ENCODE measurements around the gene THUMPD3.

THUMPD3 gene

DNA sequence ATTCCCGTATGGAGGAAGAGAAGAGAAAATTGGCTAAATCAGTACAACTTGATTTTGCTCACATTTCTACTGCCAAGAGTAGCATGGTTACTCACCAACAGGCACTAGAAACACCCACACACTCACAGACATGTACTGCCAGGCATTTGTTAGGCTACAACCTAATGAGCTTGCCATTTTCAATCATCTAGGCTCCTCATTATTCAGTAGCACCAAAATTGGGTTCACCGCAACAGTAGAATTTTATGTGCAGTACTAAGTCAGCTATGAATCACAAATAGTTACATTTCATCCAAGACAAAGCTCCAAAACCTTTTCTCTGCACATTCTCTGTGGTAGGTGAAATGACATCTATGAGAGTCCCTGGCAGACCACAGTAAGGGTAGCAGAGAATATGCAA, 15.0 kb upstream of the THUMPD3 start:
- Histone ChIP-seq H3K4me3 (replicated peaks; ENCODE audit: low read depth, low read length) (no peak overlapping the region), H3K27me3 (replicated peaks; ENCODE audit: control insufficient read depth, insufficient read depth, low read length) (no peaks in the 10 kb centered on the region), H3K36me3 (ENCODE audit: control insufficient read depth, insufficient read depth, low read length) (no peaks in the 10 kb centered on the region)
- TF ChIP-seq, protein P1, sequence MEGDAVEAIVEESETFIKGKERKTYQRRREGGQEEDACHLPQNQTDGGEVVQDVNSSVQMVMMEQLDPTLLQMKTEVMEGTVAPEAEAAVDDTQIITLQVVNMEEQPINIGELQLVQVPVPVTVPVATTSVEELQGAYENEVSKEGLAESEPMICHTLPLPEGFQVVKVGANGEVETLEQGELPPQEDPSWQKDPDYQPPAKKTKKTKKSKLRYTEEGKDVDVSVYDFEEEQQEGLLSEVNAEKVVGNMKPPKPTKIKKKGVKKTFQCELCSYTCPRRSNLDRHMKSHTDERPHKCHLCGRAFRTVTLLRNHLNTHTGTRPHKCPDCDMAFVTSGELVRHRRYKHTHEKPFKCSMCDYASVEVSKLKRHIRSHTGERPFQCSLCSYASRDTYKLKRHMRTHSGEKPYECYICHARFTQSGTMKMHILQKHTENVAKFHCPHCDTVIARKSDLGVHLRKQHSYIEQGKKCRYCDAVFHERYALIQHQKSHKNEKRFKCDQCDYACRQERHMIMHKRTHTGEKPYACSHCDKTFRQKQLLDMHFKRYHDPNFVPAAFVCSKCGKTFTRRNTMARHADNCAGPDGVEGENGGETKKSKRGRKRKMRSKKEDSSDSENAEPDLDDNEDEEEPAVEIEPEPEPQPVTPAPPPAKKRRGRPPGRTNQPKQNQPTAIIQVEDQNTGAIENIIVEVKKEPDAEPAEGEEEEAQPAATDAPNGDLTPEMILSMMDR (IDR thresholded peaks at IDR 0.05; ENCODE audit: insufficient read depth, low read length, poor library complexity, severe bottlenecking), result no peak
- DNase-seq (ENCODE audit: extremely low read depth, insufficient read length), result no peak

- H3K4me3 ChIP-seq (replicated peaks; ENCODE audit: low read depth, low read length), result no peak overlapping the region
- H3K27me3 ChIP-seq (replicated peaks; ENCODE audit: control insufficient read depth, insufficient read depth, low read length), result no peaks in the 10 kb centered on the region
- DNase-seq (ENCODE audit: extremely low read depth, insufficient read length), result no peak
- no peaks in the 10 kb centered on the region for H3K36me3 ChIP-seq (ENCODE audit: control insufficient read depth, insufficient read depth, low read length)
- TF ChIP-seq, protein P1 (IDR thresholded peaks at IDR 0.05; ENCODE audit: insufficient read depth, low read length, poor library complexity, severe bottlenecking), result no peak
Measured at GRCh38 chr3:9349321-9350117, 13.3 kb upstream of the THUMPD3 start.

DNA sequence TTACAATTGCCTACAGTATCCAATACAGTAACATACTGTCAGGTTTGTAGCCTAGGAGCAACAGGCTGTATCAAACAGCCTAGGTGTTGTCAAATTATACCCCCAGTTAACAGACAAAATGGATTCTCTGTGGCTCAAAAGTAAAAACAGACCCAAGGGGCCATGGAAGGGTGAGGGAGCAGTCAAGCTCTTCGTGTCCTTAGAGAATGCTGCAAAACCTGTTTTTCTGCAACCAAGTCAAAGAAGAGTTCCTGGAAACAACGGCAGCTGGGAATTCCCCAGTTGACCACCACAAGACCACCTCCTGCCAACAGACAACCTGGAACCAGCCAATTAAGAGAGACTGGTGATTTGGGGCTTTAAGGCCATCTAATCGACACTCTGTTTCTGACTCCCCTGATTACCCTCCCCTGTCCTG, 11.1 kb upstream of the THUMPD3 start:
- no peak for DNase-seq (ENCODE audit: extremely low read depth, insufficient read length)

DNA sequence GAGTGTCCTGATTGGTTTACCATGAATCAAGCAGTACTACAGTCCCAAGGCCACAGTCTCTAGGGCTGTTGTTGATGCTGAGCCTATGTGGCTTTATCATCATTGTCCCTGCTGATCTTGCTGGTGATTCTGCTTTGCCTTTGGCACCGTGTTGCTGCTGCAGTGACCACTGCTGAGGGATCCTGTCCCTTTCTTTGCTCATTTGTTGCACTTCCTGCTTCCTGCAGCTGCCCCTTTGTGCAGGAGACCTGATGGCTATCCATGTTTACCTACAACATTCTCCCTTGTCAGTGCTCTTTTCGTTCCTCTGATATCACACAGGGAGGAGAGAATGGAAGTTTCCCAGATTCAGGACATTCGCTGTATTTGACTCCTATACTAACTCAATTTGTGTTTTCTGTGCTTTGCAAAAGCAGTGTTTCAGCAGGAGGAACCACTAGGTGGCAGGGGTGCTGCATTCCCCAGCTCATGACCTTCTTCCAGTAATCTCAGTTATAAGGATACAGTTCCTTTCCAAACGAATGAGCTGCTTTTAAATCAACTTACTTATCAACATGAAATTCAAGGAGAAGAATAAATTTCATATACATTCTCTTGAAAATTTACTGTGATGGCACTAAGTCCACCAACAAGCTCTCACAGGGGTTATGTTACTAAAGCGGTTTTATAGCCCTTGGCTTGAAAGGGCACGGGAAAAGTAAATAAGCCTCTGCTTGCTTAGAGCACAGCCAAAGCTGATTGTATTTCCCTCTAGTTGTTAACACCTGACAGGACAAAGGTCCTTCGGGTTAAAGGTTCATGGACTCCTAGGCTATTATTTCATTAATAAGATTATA, 9.7 kb upstream of the THUMPD3 start:
- H3K4me3 ChIP-seq (replicated peaks; ENCODE audit: low read depth, low read length), result no peak overlapping the region
- no peaks in the 10 kb centered on the region for H3K36me3 ChIP-seq (ENCODE audit: control insufficient read depth, insufficient read depth, low read length)
- no peak for DNase-seq (ENCODE audit: extremely low read depth, insufficient read length)
- H3K27me3 ChIP-seq (replicated peaks; ENCODE audit: control insufficient read depth, insufficient read depth, low read length), result no peaks in the 10 kb centered on the region
- TF ChIP-seq, protein P1 (IDR thresholded peaks at IDR 0.05; ENCODE audit: insufficient read depth, low read length, poor library complexity, severe bottlenecking), result peak; percentile 91

More for the DNA sequence above, 11.1 kb upstream of the THUMPD3 start:
- no peaks in the 10 kb centered on the region for H3K27me3 ChIP-seq (replicated peaks; ENCODE audit: control insufficient read depth, insufficient read depth, low read length)
- H3K36me3 ChIP-seq (ENCODE audit: control insufficient read depth, insufficient read depth, low read length), result no peaks in the 10 kb centered on the region
- TF ChIP-seq, protein P1 (IDR thresholded peaks at IDR 0.05; ENCODE audit: insufficient read depth, low read length, poor library complexity, severe bottlenecking), result no peak
- H3K4me3 ChIP-seq (replicated peaks; ENCODE audit: low read depth, low read length), result no peak overlapping the region

DNA sequence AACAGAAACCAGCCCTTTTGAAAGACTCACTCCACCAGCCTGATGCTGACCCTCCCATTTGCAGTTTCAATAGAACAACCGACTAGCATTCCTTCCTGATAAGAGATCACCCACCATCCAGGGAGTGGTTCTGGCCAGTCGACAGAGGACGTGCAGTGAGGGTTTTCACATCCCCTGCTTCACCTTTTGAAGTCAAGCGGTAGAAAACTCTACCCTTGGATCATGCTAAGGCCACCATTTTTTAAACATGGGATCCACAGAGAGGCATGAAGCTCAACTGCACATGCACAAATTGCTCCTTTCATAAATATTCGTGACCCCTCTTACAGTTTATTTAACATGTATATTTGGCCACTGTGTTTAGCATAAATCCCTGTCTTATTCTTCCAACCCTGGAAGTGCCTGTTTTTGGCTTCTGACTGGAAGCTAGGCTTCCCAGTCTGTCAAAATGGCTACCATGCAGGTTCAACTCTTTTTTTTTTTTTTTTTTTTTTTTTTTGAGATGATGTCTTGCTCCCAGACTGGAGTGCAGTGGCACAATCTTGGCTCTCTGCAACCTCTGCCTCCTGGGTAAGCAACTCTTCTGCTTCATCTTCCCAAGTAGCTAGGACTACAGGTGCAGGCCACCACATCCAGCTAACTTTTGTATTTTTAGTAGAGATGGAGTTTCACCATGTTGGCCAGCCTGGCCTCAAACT, 1.0 kb upstream of the THUMPD3 start:
- Histone ChIP-seq H3K36me3 (ENCODE audit: control insufficient read depth, insufficient read depth, low read length) (no peaks in the 10 kb centered on the region; the same call in none of the 2 replicates), H3K27me3 (replicated peaks; ENCODE audit: control insufficient read depth, insufficient read depth, low read length) (no peaks in the 10 kb centered on the region), H3K4me3 (replicated peaks; ENCODE audit: low read depth, low read length) (peak overlapping the region; percentile 92)
- TF ChIP-seq, protein P1 (IDR thresholded peaks at IDR 0.05; ENCODE audit: insufficient read depth, low read length, poor library complexity, severe bottlenecking), result no peak
- DNase-seq (ENCODE audit: extremely low read depth, insufficient read length), result no peak

Data from GM06990 (cell line).